Adipocyte (in vitro differentiated cells): ENCODE results near the gene PRPF4.
A peak's percentile ranks its signal among the peaks of the same experiment; 100 is the strongest.
"Not testable (repeated sequence)": the region's sequence is repeated elsewhere in the genome, so short reads cannot be mapped to it uniquely, and the experiment has no call there.

ENCODE experiments used
- DNase-seq: peaks from one replicate; pipeline ENCODE4 v3.0.0-alpha.2; 2015; ENCODE audit warnings: low read depth
- H3K27me3 ChIP-seq: replicated peaks from 2 replicates; pipeline ENCODE4 v1.7.0; 2013; ENCODE audit warnings: mild to moderate bottlenecking, low read length, moderate library complexity; ENCODE audit not compliant: control insufficient read depth, insufficient read depth
- H3K36me3 ChIP-seq: 2 replicates; pipeline ENCODE4 v1.7.0; 2013; ENCODE audit warnings: low read length, mild to moderate bottlenecking, moderate library complexity; ENCODE audit not compliant: control insufficient read depth, insufficient read depth, severe bottlenecking
- H3K4me1 ChIP-seq: 2 replicates; pipeline ENCODE4 v1.7.0; 2013; ENCODE audit warnings: mild to moderate bottlenecking, low read length, moderate library complexity; ENCODE audit not compliant: control insufficient read depth, insufficient read depth
- H3K4me3 ChIP-seq: 2 replicates; pipeline ENCODE4 v1.7.0; 2013; ENCODE audit warnings: mild to moderate bottlenecking, low read length, moderate library complexity
- H3K9ac ChIP-seq: 2 replicates; pipeline ENCODE4 v1.7.0; 2013; ENCODE audit warnings: mild to moderate bottlenecking, low read length, moderate library complexity
- H3K9me3 ChIP-seq: 2 replicates; pipeline ENCODE4 v1.7.0; 2013; ENCODE audit warnings: mild to moderate bottlenecking, low read length, moderate library complexity; ENCODE audit not compliant: control insufficient read depth

PRPF4 gene

GRCh38 chr9:113246928-113247327 lies 28.5 kb upstream of the PRPF4 start:
- Histone ChIP-seq H3K9ac (no peak overlapping the region), H3K27me3 (no peaks in the 10 kb centered on the region)

GRCh38 chr9:113247640-113248039 lies 27.8 kb upstream of the PRPF4 start:
- Histone ChIP-seq H3K36me3 (no peaks in the 10 kb centered on the region), H3K4me3 (no peak overlapping the region), H3K9me3 (no peaks in the 10 kb centered on the region), H3K9ac (no peak overlapping the region), H3K27me3 (no peaks in the 10 kb centered on the region), H3K4me1 (no peaks in the 10 kb centered on the region)
- DNase-seq = no peak

More at GRCh38 chr9:113246928-113247327, 28.5 kb upstream of the PRPF4 start:
- no peak for DNase-seq
- no peaks in the 10 kb centered on the region for H3K36me3 ChIP-seq
- H3K4me1 ChIP-seq = no peaks in the 10 kb centered on the region
- no peaks in the 10 kb centered on the region for H3K9me3 ChIP-seq
- no peak overlapping the region for H3K4me3 ChIP-seq

GRCh38 chr9:113249661-113250060 lies 25.8 kb upstream of the PRPF4 start:
- not testable (repeated sequence) for H3K4me1 ChIP-seq, DNase-seq, H3K9me3 ChIP-seq, H3K36me3 ChIP-seq, H3K9ac ChIP-seq, H3K27me3 ChIP-seq, H3K4me3 ChIP-seq

- no peak overlapping the region for H3K9ac ChIP-seq
These were observed 24.7 kb upstream of the PRPF4 start for GRCh38 chr9:113250807-113251206.

DNA sequence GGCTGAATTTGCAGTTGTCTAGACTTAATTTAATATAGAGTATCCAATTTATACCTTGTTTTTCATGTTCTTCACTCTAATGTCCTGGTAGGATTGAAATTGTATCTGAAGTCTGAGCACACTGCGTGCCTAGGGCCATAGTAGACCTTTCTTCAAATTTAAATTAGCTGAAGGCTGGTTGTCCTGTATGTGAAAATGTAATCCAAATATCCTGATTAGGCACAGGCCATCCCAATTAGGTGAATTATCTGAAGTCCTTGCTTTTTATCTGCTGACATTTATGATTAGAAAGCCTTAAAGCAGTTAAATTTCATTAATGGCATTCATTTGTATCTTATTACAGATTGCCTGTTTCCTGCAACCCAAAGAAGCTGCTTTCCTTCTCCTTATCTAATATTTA lies 20.5 kb upstream of the PRPF4 start:
- DNase-seq = no peak
- Histone ChIP-seq H3K36me3 (peaks cover 39% of the 10 kb centered on the region), H3K4me1 (no peaks in the 10 kb centered on the region)

More at GRCh38 chr9:113250807-113251206, 24.7 kb upstream of the PRPF4 start:
- no peaks in the 10 kb centered on the region for H3K9me3 ChIP-seq
- H3K4me3 ChIP-seq = no peak overlapping the region
- no peaks in the 10 kb centered on the region for H3K27me3 ChIP-seq
- DNase-seq = no peak
- no peaks in the 10 kb centered on the region for H3K4me1 ChIP-seq
- H3K36me3 ChIP-seq = no peaks in the 10 kb centered on the region

GRCh38 chr9:113255438-113255837 lies 20.0 kb upstream of the PRPF4 start:
- Histone ChIP-seq H3K9ac (no peak overlapping the region), H3K9me3 (no peaks in the 10 kb centered on the region), H3K27me3 (no peaks in the 10 kb centered on the region), H3K4me3 (no peak overlapping the region), H3K36me3 (peaks cover 44% of the 10 kb centered on the region), H3K4me1 (no peaks in the 10 kb centered on the region)
- DNase-seq = no peak

More for the DNA sequence above, 20.5 kb upstream of the PRPF4 start:
- H3K4me3 ChIP-seq = no peak overlapping the region
- H3K27me3 ChIP-seq = no peaks in the 10 kb centered on the region
- no peak overlapping the region for H3K9ac ChIP-seq
- no peaks in the 10 kb centered on the region for H3K9me3 ChIP-seq

GRCh38 chr9:113257863-113258262 lies 17.6 kb upstream of the PRPF4 start:
- peaks cover 65% of the 10 kb centered on the region for H3K36me3 ChIP-seq

GRCh38 chr9:113258282-113258681 lies 17.2 kb upstream of the PRPF4 start:
- Histone ChIP-seq H3K36me3 (peaks cover 68% of the 10 kb centered on the region), H3K4me1 (no peaks in the 10 kb centered on the region), H3K4me3 (no peak overlapping the region), H3K9ac (no peak overlapping the region), H3K27me3 (no peaks in the 10 kb centered on the region), H3K9me3 (no peaks in the 10 kb centered on the region)
- DNase-seq = no peak

More at GRCh38 chr9:113257863-113258262, 17.6 kb upstream of the PRPF4 start:
- no peaks in the 10 kb centered on the region for H3K4me1 ChIP-seq
- no peak for DNase-seq
- no peak overlapping the region for H3K4me3 ChIP-seq
- no peak overlapping the region for H3K9ac ChIP-seq
- no peaks in the 10 kb centered on the region for H3K9me3 ChIP-seq
- H3K27me3 ChIP-seq = no peaks in the 10 kb centered on the region

GRCh38 chr9:113261917-113262671 lies 13.4 kb upstream of the PRPF4 start:
- no peaks in the 10 kb centered on the region for H3K4me1 ChIP-seq
- no peaks in the 10 kb centered on the region for H3K9me3 ChIP-seq
- H3K27me3 ChIP-seq = no peaks in the 10 kb centered on the region
- H3K36me3 ChIP-seq = peaks cover 67% of the 10 kb centered on the region
- no peak overlapping the region for H3K9ac ChIP-seq
- DNase-seq = peak; percentile 15
- H3K4me3 ChIP-seq = no peak overlapping the region

DNA sequence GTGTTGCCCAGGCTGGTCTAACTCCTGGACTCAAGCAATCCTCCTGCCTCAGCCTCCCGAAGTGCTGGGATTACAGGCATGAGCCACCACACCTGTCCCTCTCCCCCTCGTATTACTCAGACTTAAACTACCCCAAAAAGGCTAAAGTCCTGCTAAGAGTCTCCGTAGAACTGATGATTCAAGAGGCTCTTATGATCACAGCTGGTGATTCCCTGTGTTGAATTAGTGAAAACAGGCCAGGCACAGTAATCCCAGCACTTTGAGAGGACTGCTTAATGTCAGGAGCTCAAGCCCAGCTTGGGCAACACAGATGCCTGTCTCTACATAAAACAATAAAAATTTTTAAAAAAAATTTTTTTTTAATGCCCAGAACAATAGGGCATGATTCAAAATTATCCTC lies 9.3 kb upstream of the PRPF4 start:
- no peak overlapping the region for H3K9ac ChIP-seq
- H3K4me3 ChIP-seq = no peak overlapping the region
- H3K36me3 ChIP-seq = peaks cover 53% of the 10 kb centered on the region
- H3K9me3 ChIP-seq = no peaks in the 10 kb centered on the region
- H3K4me1 ChIP-seq = peaks cover 3% of the 10 kb centered on the region
- no peak for DNase-seq
- H3K27me3 ChIP-seq = no peaks in the 10 kb centered on the region

GRCh38 chr9:113267911-113268566 lies 7.4 kb upstream of the PRPF4 start:
- no peak for DNase-seq
- Histone ChIP-seq H3K27me3 (no peaks in the 10 kb centered on the region), H3K9me3 (no peaks in the 10 kb centered on the region), H3K4me1 (peaks cover 3% of the 10 kb centered on the region), H3K36me3 (peaks cover 54% of the 10 kb centered on the region), H3K9ac (no peak overlapping the region), H3K4me3 (no peak overlapping the region)
